IPS-NIHi11 (cell line): ENCODE measurements around the gene FAM237B.

Source experiments
- DNase-seq: peaks from one replicate; pipeline ENCODE4 v3.0.0; 2012; ENCODE audit warnings: mixed read lengths, low spot score

The FAM237B gene

GRCh38 chr7:90290244-90291113 is 30.6 kb downstream of the FAM237B start:
- DNase-seq, result no peak

GRCh38 chr7:90288154-90288553 is 33.0 kb downstream of the FAM237B start:
- no peak for DNase-seq

GRCh38 chr7:90276033-90276728 is 44.9 kb downstream of the FAM237B start:
- DNase-seq, result no peak

- DNase-seq, result no peak
These were observed 46.9 kb downstream of the FAM237B start for GRCh38 chr7:90274161-90274560.

GRCh38 chr7:90272242-90272641 is 48.9 kb downstream of the FAM237B start:
- no peak for DNase-seq

GRCh38 chr7:90271753-90272152 is 49.4 kb downstream of the FAM237B start:
- DNase-seq, result no peak

GRCh38 chr7:90270431-90271178 is 50.5 kb downstream of the FAM237B start:
- DNase-seq, result no peak

- DNase-seq, result no peak
These were observed 51.9 kb downstream of the FAM237B start for GRCh38 chr7:90269163-90269562.

GRCh38 chr7:90267263-90267858 is 53.7 kb downstream of the FAM237B start:
- DNase-seq, result no peak

- no peak for DNase-seq
These were observed 54.3 kb downstream of the FAM237B start for GRCh38 chr7:90266808-90267207.
